Kidney tubule cell (primary cell): ENCODE results near the gene RCOR1.
"Not testable (repeated sequence)": the region's sequence is repeated elsewhere in the genome, so short reads cannot be mapped to it uniquely, and the experiment has no call there.

ENCODE experiments used
- DNase-seq: peaks from one replicate; pipeline ENCODE4 v3.0.0-alpha.2; 2018; ENCODE audit warnings: low spot score

Gene RCOR1

GRCh38 chr14:102591944-102592762 is at the start of gene RCOR1:
Gene RCOR1, plus strand, starts transcription at chr14:102592649. Its CDS starts 238 bp downstream, at chr14:102592887.
- DNase-seq = peak; percentile 99

- DNase-seq = no peak
Measured at GRCh38 chr14:102544046-102544746, 48.3 kb upstream of the RCOR1 start.

- no peak for DNase-seq
Measured at GRCh38 chr14:102544747-102545460, 47.5 kb upstream of the RCOR1 start.

- DNase-seq = no peak
Measured at GRCh38 chr14:102545461-102546265, 46.8 kb upstream of the RCOR1 start.

- DNase-seq = no peak
Measured at GRCh38 chr14:102548616-102549240, 43.7 kb upstream of the RCOR1 start.

- DNase-seq = not testable (repeated sequence)
Measured at GRCh38 chr14:102550927-102551401, 41.5 kb upstream of the RCOR1 start.

GRCh38 chr14:102551995-102552705 is 40.3 kb upstream of the RCOR1 start:
- DNase-seq = peak; percentile 44

GRCh38 chr14:102554821-102555819 is 37.3 kb upstream of the RCOR1 start:
- DNase-seq = peak; percentile 33

GRCh38 chr14:102556098-102556677 is 36.3 kb upstream of the RCOR1 start:
- no peak for DNase-seq

GRCh38 chr14:102557434-102558226 is 34.8 kb upstream of the RCOR1 start:
- DNase-seq = no peak

- DNase-seq = no peak
Measured at GRCh38 chr14:102558556-102558955, 33.9 kb upstream of the RCOR1 start.

- DNase-seq = no peak
Measured at GRCh38 chr14:102560458-102561261, 31.8 kb upstream of the RCOR1 start.

- no peak for DNase-seq
Measured at GRCh38 chr14:102565331-102565887, 27.0 kb upstream of the RCOR1 start.

- no peak for DNase-seq
Measured at GRCh38 chr14:102565959-102566358, 26.5 kb upstream of the RCOR1 start.

GRCh38 chr14:102568115-102568614 is 24.3 kb upstream of the RCOR1 start:
- DNase-seq = peak; percentile 62

- no peak for DNase-seq
Measured at GRCh38 chr14:102570334-102570995, 22.0 kb upstream of the RCOR1 start.
